GM21576 (cell line): ENCODE measurements around the gene PRR4.

ENCODE experiments used
- ATAC-seq: cut with Tn5 transposase; IDR thresholded peaks from one replicate; pipeline ENCODE4 v1.9.1; 2021; ENCODE audit warnings: mild to moderate bottlenecking, moderate library complexity; ENCODE audit not compliant: unreplicated experiment

PRR4 gene

DNA sequence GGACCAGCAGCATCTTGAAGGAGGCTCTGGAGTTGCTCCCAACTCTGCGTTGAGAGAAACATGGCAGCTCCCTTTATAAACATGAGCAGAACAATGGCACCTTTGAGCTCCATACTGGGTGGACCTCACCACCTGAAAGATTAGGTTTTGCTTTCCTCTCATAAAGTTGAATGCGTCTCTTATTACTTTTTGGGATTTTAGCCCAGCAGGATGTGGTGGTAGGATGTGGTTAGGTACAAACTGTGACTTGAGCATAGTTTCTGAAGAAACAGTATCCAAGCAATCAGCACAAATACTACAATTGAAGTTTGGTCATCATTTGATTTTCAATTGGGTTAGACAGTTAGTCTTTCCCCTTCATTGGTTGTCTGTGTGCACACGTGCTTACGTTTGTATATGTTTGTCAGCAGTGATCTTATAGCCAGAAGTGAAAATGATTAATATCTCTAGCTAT lies at the start of gene PRR4:
Gene PRR4 (minus strand): TSS at position 51 of the 454 bp plus-strand sequence. CDS start 38 bp downstream, at position 13.
- no peak for ATAC-seq

- ATAC-seq: no peak
These were observed 47.6 kb upstream of the PRR4 start for GRCh38 chr12:10896854-10897253.

DNA sequence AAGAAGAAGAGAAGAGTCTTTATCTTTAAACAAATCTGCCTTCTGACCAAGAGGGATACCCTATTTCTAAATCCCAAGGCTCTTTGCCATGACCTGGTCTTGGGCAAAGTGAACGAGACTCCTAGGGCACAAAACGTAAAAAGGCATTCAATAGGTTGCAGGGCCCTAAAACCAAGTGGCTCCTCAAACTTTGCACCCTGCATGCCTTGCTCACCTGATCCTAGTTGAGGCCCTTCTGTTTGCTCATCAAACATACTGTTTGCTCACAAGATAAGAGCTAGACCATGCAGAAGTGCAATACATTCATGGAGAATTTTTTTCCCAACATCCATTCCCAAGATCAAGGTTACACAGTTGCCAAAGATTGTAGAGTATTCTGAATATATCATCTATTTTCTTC lies 42.7 kb upstream of the PRR4 start:
- no peak for ATAC-seq

DNA sequence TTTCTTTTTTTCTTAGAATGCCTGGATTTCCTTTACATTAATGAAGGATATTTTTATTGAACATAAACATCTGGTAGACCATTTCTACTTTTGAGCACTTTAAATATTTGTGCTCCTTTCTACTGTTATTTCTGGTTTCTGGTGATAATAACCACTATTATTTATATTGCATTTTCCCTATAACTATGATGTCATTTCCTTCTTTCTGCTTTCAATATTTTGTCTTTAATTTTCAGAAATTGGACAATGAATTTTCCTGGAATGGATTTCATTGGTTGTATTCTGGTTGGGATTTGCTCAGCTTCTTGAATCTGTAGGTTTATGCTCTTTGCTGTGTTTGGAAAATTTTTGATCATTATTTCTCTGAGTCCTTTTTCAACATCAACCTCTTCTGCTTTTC lies 40.0 kb upstream of the PRR4 start:
- ATAC-seq: no peak

GRCh38 chr12:10884086-10884725 lies 34.9 kb upstream of the PRR4 start, which contains the start of gene PRH1:
Gene PRH1, minus strand, starts transcription at chr12:10884255. Its CDS starts 38 bp downstream, at chr12:10884217.
- no peak for ATAC-seq

GRCh38 chr12:10873378-10873777 lies 24.1 kb upstream of the PRR4 start:
- no peak for ATAC-seq

DNA sequence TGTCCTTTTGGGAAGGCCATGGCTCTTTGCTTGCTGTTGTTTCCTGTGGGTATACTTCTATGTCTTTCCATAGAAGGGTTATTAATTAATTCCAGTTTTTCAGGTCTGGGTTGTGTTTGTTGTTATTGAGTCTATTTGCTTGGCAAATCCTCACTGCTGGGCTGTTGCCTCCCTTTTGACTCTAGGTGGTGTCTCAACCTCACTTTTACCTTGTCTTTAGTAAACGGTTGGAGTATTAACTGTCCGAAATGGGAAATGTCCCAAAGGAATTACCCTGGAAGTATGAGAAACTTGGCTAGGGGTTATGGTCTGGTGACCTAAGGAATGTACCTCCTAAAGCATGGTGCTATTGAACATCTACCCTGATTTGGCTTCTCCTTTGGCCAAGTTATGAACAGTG lies 18.1 kb upstream of the PRR4 start:
- no peak for ATAC-seq

DNA sequence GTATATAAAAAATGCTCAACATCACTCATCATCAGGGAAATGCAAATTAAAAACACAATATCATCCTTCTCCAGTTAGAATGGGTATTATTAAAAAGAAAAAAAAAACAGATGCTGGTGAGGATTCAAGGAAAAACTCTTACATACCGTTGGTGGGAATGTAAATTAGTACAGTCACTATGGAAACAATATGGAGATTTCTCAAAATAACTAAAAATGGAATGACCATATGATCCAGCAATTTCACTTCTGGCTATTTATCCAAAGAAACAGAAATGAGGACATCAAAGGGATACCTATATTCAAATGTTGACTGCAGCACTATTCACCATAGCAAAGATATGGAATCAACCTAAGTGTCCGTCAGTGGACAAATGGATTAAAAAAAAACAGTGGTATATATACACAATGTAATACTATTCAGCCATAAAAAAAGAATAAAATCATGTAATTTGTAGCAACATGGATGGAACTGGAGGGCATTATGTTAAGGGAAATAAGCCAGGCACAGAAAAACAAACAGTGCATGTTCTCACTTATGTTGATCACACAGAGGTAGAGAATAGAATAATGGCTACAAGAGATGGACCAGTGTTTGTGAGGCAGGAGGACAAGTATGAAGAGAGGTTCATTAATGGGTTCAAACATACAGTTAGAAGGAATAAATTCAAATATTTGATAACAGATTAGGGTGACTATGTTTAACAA lies 14.4 kb upstream of the PRR4 start:
- ATAC-seq: no peak

DNA sequence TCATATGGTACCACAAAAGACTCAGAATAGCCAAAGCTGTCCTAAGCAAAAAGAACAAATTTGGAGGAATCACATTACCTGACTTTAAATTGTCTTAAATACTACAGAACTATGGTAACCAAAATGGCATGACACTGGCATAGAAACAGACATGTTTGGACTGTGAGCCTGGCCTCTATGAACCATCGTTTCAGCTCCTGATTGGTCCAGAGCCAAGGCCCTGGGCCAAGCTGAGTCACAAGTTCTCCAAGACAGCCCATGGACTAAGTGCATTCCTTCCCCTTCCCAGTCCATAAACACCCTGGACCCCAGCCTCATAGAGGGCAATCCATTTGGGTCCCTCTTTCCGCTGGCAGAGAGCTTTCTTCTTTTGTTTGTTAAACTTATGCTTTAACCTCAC lies 12.1 kb upstream of the PRR4 start:
- no peak for ATAC-seq

DNA sequence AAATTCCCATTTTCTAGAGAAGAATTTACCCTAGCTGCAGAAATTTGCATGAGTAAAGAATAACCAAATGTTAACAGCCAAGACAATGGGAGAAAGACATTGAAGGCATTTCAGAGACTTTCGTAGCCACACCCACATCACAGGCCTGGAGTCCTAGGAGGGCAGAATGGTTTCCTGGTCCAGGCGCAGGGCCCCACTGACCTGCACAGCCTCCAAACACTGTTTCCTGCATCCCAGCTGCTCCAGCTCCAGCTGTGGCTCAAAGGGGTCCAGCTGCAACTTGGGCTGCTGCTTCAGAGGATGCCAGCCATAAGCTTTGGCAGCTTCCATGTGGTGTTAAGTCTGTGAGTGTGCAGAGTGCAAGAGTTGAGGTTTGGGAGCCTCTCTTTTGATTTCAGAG lies 6.5 kb upstream of the PRR4 start:
- no peak for ATAC-seq

GRCh38 chr12:10853776-10854175 lies 4.5 kb upstream of the PRR4 start:
- ATAC-seq: no peak

- ATAC-seq: no peak
These were observed 2.1 kb upstream of the PRR4 start for GRCh38 chr12:10851243-10851858.

DNA sequence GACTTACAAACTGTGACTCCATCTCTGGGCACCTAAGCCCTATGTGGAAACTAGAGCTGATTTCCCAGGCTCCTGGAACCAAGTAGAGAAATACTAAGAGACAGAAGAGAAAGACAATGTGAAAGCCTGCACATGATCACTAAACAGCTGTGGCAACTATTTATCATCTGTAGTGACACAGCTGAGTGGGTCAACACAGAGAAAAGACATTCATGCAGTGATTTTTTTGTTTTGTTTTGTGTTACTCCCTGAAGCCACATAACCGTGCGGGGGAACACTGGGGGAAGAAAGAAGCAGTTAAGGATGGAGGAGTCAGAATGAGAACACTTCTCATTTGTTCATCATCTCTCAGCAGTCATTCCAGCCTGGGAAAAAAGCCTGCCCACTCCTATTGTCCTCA lies 1.5 kb downstream of the PRR4 start:
- ATAC-seq: no peak

DNA sequence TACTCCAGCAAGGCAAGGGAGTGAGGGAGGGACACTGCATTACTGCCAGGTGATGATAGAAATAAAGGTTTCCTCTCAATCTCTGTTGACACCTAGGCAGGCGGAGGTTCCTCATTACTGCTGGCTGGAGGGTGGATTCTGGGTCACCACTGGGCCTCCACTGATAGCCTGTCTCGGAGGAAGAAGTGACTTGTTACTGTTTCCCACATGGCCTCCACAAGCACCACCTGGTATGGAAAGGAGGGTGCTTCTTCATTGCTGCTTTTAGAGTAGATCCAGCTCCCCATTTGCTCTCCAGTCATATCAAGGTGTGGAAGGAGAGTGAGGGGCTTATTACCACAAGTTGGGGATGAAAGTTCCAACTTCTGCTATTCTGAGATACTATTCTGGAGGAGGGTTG lies 6.4 kb downstream of the PRR4 start:
- no peak for ATAC-seq

- ATAC-seq: no peak
These were observed 10.8 kb downstream of the PRR4 start for GRCh38 chr12:10838461-10838860.

DNA sequence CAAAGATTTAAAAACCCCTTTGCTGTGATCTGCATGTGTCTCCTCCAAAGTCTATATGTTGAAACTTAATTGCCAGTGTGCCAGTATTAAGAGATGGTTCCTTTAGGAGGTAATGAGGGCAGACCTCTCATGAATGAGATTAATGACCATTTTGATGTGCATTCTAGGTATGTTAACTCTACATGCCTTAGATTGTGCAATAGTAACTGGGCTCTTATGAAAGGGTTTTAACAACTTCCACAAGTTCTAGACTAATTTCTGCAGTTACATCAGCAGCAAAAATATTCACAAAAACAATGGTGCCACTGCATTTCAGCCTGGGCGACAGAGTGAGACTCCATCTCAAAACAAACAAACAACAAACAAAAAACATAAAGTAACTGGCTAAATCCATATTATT lies 19.3 kb downstream of the PRR4 start:
- no peak for ATAC-seq

GRCh38 chr12:10826258-10826657 lies 23.0 kb downstream of the PRR4 start, which contains the start of gene TAS2R10:
Gene TAS2R10, minus strand, starts transcription at chr12:10826358. Its CDS starts 89 bp downstream, at chr12:10826269.
- ATAC-seq: no peak

GRCh38 chr12:10824957-10825356 lies 24.3 kb downstream of the PRR4 start:
- ATAC-seq: no peak

DNA sequence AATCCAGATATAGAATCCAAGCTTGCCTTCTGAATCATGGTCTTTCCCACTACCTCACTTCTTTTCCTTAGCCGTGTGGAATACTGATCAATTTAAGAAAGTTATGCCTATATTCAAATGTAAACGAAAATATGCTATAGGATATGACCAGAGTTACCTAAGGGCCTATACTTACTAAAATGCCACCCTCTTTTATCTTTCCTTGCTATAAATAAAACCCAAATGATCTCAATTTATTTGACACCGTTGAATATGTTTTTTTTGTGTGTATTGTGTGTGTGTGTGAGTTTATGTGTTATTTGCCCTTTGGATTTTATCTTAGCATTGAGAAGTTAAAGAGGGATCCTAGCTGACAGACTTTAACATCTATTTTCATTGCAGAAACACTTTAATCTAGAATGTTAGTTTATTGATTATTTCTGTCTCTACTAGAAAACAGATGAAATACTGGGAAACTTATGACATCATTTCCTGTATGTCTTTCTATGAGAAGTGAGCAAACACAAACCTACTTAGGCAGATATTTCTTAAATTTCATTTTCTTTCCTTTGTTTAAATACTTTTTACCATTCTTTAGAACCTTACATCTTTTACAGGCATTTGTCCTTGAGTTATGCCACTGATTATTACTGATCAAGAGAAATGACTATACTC lies 37.3 kb downstream of the PRR4 start:
- ATAC-seq: no peak

DNA sequence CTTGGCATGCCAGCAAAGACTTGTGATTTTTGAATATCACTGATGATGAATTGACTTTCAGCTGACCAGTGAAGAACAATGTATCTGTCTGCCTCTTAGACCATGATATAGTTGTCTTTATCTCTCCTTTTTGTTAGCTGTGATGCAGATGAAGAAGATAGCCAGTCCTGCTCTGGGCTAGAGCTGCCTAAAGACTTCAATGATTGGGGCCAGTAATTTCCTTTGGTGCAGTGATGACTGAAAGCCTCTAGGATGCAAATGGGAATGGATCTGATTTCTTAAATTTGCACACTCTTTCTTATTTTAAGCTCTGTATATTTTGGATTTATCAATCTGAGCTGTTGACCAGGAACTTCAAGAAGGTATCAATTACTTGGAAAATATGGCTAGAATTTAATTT lies 39.2 kb downstream of the PRR4 start, which contains the start of gene TAS2R9:
Gene TAS2R9 (minus strand): TSS at position 101 of the 400 bp plus-strand sequence. CDS start 93 bp downstream, at position 8.
- no peak for ATAC-seq

GRCh38 chr12:10807186-10807585 lies 42.1 kb downstream of the PRR4 start, which contains the start of gene TAS2R8:
Gene TAS2R8, minus strand, starts transcription at chr12:10807286. Its CDS starts 306 bp downstream, at chr12:10806980.
- no peak for ATAC-seq
